HG02840 (cell line): Measurements from ENCODE around the gene CASZ1.

ENCODE experiments used
- ATAC-seq: cut with Tn5 transposase; IDR thresholded peaks from one replicate; pipeline ENCODE4 v1.9.1; 2021; ENCODE audit warnings: mild to moderate bottlenecking, moderate library complexity, moderate number of reproducible peaks; ENCODE audit not compliant: unreplicated experiment, low FRiP score

CASZ1 gene

DNA sequence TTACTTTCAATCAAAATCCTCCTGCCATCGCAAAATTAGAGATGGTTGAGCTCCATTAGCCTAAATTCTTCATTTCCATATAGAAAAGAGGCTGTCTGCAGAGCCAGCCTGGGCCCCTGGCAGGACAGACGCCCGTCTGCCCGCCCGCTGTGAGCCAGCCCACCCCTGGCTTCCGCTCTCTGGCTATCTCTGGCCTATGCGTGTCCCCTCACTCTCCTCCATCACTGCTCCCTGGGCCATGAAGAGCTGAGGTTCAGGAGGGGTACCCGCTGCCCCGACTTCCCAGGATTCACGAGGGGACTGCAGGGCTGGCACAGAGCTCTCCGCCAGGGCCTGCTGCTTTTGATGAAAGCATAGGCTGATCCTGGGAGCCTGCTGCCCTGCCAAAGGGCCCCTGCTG is 117.6 kb downstream of the CASZ1 start:
- ATAC-seq: no peak

DNA sequence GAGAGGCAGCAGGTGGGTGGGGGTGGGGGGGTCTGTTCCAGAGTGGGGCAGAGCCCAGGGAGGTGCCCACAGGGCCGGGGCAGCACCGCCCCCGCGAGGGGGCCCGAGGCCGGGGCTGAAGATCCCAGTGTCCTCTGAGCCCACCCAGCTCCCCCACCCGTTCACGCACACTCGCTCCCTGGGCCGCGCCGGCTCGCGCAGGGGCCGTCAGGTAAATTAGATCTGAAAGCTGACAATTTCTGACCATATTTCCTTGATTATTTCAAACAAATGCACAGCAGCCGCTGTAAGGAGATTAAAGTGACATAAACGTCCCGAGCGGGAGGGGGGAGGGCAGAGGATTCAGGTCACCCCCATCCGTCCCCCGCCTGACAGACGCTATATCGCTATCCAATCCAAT is 118.0 kb downstream of the CASZ1 start:
- ATAC-seq: no peak

DNA sequence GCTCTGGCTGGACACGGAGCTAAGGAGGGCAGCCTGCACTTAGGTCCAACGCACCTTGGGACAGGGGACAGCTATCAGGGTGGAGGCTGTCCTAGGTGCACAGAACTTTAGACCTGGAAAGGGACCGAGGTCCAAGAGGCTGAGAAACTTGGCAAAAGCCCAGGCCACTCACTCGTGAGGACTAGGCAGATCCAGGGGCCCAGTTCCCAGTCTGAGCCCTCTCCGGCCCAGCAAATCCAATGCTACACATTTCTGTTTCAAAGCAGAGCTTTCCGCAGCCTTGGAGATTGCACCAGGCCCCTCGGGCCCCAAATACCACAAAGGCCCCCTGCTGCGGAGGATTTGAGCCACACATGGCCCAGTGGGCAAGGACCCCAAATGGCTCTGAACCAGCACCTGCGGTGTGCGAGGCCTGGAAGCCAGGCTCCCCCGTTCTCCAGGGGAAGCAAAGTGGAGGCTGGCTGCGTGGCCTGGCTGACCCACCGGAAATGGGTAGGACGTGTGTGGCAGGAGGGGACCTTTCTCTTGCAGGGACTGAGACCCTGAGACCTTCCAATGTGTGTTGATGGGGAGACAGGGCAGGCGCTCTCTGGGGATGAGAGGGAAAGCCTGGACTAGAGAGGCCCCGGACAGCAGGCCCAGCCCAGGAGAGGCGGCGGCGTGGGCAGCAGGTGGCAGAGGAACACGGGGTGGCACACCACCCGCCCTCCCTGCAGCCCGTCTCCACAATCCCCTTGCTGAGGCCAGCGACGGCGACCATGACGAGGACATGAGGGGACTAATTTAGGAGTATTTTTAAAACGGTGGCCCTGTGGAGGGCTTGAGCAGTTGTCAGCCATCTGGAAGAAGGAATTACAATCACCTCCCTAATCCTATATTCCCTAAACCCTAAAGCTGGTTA is 118.7 kb downstream of the CASZ1 start:
- ATAC-seq: no peak

DNA sequence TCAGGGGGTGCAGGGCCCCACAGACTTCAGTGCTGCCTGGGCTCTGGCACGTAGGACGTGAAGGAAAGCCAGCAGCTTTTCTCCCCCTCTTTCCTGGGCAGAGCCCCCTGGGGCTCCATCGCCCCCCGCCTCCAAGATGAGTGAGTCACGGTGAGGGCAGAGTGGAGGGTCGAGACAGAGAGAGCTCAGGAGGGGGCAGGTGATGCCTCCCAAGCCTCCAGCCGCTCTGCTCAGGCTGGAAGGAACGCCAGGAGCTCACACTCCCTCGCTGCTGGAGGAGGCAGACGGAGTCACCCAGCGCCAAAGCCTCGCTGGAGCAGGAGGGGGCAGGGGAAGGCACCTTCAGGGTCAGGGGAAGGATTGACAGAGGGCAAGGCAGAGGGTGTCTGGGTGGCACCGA is 119.5 kb downstream of the CASZ1 start:
- ATAC-seq: no peak

DNA sequence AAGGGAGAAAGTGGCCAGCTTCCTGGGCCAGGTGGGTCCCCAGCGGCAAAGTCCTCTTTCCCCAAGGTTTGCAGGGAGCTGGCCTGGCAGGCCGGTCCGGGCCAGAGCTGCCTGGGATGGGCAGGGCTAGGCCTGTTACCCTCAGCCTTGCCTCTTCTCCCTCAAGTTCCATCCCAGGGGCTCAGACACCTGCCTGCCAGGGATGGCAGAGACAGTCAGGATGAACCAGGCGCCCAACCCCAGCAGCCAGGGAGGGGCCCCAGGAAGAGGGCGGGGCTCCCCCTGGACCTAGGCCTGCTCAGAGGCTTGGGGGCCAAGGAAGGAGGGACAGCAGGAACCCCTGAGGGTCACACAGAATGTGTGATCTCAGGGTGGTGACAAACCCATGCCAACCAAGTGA is 120.6 kb downstream of the CASZ1 start:
- no peak for ATAC-seq

DNA sequence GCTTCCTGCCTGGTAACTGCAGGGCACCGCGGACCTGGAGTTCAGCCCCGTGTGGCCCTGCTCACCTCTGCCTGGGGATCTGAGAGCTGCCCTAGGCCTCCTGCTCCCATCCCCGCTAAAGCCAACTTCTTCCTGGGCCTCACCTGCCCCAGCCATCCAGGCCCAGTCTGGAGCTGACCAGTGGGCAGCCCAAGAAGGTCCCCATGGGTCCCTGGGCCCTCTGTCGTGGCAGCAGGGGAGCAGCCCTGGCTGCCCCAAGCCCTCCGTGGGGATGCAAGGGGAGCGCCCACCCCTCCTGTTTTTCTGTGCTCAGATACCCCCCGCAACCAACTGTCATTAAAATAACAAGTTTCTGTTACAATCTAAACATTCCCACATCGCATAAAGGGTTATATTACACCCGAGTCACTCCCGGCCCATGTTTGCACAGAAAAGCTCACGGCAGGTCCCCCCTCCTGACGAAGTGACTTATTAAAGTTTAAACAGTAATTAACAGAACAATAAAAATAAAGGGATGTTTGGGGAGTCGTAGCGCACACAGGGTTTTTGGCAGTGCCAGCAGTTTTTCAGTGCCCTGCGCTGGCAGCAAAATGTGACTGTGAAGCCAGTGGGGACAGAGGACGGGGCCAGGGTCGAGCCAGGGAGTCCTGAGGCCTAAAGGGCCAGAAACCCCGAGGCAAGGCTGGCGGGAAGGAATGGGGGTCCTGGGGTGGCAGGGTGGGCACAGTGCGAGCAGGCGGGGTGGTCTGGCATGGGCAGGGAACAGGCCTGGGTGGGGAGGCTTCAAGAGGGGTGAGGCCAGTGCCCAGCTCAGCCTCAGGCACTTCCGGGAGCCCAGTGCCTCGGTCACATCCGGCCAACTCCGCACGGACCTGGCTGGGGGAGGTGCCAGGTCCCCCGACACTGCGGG is 121.5 kb downstream of the CASZ1 start:
- no peak for ATAC-seq

DNA sequence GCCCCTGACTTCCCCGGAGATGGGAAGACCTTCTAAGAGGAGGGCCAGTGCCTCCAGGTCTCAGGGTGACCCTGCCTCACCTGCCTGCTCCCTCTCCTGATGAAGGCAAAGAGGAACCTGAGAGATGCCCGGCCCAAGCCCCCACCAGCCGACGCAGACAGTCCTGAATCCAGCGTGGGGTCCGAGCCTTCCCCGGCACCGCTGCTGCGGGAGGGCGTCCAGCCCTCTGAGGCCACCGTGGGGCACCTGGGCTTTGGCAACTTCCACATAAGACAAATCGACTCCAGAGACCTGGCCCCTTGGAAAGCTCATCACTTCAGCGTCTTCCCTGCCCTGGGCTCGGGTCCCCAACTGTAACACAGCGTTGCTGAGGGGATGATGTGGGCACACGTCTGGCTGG is 122.2 kb downstream of the CASZ1 start:
- no peak for ATAC-seq

DNA sequence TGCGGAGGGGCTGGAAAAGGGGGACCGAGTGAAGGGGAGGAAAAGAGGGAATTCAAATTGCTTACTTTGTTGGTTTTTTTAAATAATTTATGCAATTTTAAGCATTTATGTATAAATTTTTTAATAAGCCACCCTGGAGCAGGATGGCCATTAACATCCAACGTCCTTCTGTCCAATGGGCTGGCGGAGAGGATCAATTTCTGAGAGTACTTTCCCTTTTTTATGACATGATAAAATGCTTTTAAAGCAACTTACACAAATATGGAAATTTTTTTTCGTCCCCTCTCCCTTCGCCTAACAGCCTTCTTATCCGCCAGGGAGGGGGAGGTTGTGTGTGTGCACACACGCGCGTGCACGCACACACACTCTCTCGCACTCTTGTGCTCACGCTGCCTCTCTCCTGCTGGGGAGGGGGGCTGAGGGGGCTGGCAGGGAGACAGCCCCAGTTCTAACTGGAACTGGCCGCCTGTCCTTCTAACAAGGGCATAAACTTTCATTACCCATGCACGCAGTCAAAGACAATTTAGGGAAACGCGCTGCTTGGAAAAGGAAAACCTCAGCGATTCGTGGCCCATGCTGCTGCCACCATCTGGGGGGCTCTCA is 123.2 kb downstream of the CASZ1 start:
- ATAC-seq: no peak

DNA sequence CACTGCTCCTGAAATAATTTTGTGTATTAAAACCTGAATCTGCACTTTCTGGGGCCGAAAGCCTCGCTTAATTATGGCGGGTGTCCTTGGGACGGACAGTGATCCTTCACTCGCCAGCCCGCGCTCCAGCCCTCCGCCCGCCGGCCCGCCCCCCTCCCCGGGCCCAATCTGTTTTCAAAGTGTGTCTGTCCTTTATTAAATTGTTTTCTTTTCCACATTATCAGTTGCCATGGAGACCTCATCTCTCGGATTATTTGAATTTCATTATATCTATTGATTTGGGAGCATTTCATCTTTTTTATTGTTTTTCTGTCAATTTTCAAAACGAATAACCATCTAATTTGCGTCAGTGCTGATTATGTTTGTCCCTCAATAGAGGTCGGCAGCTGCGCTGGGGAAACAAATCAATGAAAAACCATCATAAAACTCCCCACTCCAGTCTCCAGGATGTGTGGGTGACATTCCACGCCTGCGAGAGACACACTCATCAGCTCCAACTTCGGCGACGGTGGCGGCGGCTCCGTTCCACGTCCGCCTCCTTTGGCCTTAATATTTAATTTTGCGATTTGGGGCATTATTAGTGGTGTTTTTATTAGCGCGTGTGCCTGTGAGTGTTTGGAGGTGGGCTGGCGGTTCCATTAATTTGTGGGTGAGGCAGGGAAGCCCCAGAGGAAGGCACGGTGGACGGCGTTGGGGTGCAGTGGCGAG is 123.9 kb downstream of the CASZ1 start:
- ATAC-seq: no peak

DNA sequence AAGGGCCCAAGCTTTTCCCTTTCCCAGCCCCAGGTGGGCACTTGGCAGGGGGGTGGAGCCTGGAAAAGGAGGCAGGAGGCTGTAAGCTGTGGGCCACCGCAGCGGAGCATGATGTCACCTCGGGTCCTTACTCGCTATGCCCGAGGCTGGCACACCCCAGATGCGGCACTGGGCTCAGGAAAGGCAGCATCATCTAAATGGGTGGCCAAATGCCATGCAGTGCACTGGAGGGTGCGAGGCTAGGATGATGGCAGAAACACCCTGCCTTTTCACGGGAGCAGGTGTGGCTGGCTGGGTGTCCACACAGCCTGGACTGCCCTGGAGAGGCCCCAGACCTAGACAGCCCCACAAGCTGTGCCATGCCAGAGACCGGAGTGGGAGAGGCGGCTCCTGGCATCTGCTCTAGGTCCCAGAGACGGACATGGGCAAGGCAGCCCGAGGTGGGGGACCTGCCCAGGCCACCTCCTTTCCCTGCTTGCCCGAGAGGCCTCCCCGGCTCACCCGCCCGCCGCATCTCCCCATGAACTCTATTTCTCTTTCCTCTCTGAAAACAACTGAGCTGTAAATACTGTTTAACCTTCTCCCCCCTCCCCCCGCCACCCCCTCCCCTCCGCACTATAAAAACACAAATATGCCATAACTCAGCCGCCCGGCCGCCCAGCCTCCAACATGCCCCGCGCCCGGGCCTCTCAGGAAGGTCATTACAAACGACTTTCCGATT is 124.7 kb downstream of the CASZ1 start:
- no peak for ATAC-seq

DNA sequence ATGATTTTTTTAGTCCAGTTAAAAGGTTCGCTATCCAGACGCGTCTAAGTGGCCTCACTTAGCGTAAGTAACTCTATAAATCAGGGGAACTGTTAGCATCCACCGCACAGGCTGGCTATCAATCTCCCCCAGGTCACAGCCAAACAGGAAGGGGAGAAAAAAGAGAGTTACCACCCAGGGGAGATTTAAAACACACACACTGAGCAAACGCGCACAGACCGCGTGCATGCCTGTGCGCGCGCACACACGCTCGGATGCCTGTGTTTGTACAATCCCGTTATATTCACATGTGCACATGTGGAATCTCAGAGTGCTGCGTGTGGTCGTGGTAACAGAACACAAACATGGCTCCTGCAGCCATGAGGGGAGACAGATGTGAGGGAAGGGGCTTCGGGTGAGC is 125.4 kb downstream of the CASZ1 start:
- ATAC-seq: no peak

DNA sequence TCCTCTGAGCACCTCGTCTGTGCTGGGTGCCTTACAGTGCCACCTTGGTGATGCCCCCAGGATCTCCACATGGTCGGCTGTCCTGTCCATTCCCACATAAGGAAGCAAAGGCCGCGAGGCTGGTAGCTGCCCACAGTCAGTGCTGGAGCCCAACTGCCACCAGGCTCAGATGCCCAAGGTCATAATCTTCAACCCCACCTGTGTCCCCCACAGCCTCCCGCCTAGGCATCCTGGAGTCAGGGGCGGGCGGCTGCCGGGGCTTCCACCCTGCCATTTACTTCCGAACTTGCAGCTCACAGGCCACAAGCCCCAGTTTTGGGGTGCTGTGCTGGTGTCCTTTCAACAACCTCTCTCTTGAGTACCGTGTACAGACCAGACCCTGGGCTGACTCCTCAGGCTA is 126.3 kb downstream of the CASZ1 start:
- no peak for ATAC-seq

DNA sequence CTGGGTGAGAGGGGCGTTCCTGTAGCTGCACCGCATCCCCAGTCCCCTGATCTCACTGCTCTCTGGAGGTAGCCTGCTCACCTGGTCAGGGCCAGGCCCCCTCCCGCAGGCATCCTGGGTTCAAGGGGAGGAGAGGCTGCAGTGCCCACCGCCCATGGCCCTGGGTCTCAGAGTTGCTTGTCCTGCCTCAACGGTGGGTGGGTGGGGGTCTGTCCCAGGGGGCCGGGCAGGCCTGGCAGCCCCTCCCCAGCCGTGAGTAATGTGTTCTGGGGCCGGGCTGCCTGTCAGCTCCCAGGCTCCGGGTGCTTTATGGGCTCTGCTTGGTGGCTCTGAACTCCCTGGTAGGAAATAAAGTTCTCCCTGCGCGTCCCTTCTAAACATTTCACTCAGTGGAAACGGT is 126.9 kb downstream of the CASZ1 start:
- ATAC-seq: no peak

DNA sequence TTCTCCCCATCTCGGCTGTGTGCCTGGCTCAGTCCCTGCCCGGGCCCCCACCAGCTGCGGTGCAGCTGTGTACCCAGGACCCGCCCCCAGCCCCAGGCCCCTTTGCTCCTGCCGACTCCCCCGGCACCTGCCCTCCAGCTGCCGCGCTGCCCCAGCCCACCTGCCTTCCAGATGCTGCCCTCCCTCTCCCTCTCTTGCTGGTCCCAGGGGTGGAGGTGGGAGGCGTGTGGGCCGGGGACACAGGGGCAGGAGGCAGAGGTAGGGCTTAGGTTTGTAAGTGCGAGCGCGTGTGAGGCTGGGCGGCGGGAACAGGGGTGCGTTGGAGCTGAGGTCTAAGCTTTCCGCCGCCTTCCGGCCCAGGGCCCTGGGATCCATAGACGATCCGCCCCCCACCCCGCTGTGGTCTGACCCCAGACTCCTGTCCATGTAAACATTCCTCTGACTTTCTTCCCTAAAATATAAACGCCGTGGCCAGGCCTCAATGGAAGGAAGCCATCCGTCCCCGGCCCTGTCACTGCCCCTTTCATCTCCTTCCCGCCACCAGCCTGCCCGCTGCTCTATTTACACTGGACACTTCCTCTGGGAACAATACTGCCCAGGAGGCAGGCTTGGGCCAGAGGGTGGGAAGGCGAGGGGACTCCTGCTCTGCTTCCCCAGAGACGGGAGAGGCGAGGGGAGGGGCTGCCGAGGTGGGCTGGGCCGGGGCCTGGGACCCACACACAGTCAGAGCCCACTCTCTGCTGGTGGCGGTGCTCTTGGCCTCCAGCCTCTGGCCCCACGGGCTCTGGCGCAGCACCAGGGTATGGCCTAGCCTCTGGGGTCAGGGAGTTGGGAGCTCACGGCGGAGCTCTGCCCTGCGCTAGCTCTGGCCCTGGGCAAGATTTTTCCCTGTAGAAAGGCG is 128.3 kb downstream of the CASZ1 start:
- ATAC-seq: no peak

DNA sequence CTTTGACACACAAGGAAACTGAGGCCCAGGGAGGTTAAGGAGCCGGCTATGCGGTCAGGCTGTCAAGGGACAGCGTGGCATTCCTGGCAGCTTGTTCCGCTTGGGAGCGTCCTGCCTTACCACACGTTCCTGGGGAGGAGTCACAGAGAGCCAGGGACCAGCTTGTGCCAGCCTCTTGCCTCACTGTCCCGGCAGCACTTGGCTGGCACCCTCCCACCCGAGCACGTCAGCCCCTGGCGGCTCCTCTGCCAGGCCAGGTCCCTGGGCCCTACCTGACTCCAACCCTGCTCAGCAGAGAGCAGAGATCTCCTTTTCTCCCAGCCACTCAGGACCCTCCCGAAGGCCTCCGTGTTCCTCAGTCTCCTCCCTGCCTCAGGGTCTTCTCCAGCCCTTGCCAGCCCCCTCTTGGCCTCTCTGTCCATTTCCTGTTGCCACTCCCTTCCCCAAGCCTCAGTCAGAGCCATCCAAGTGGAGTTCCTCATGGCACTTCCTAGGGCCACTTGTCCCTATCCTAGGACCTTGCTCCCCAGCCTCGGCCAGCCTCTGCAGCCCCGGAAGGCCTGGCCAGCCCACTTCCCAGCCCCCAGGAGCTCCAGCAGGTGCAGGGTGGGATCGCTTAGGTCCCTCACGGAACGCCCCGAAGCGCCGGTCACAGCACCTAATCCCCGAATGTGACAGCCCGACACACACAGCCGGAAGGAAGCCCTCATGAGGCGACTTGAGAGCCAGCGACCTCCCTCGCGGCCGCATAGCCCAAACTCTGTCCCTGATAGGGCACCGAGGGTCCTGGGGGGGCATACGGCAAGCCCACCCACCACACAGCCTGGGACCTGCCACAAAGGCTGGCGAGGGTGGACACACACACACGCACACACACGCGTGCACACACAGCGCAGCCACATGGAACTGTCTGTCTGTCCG is 130.3 kb downstream of the CASZ1 start:
- no peak for ATAC-seq

DNA sequence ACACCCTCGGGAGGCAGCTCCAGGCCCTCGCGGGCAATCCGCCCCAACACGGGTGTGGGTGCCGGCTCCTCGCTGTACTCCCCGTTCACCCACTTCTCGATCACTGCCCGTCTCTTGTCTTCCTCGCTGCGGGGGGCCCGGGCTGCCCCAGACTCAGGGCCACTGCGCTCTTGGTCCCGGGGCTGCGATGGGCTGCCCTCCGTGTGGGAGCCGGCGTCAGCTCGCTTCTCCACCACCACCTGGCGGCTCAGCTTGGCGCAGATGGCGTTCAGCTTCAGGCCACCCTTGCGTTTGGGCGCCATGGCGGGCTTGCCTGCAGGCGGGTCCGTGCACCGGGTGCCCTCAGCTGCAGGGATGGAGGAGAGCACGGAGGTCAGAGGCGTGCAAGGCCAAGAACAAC is 131.2 kb downstream of the CASZ1 start:
- no peak for ATAC-seq

DNA sequence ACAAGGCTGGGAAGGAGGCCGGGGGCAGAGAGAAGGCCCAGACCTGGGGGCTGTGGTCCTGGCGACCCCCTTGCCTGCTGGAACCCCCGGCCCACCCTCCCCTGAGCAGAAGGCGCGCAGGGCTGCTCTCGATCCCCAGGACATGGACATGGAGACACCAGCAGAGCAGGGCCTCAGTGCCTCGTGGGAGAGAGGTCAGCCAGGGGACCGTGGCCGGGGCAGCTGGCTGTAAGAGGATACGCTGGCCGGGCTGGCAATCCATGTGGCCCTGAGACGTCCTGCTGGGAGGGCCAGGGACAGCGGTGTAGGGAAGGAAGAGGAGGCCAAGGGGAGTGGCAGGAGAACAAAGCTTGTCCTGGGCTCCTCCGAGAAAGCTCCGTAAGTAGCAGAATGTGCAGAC is 132.2 kb downstream of the CASZ1 start:
- ATAC-seq: no peak

DNA sequence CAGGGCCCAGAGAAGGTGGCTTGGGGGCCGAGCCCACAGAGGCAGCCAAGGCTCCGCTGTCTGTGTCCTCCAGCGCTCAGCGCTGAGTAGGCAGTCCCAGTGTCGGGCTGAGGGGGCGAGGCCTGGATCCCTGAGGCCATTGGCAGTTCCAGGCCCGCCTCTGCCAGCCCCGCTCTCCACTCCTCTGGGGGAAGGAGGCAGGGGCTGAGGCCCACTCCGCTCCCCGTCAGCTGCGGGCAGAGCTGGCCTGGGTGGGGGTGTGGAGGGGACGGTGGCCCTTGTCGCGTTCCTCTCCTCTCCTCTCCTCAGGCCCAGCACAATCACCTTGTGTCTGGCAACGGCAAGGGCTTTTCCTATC is 132.8 kb downstream of the CASZ1 start:
- no peak for ATAC-seq
